Endothelial cell of umbilical vein (primary cell): ENCODE data around the gene TAOK1. TPM values are rescaled to one million over a fixed set of nuclear protein-coding genes. Genes with fewer than 3 reads are reported as not detected.

Experiments
- BruUV-seq: library from RNA; stranded (reverse); fragments of 400-500 nt; replicated peaks from 2 replicates; lab custom pipeline; 2021; lab: Mats Ljungman, UMichigan
- CTCF ChIA-PET: fragments of 300-600, 350-600 bp; sonication (Branson Sonifier 250); formaldehyde crosslinking; loops from one replicate; lab custom pipeline; 2021; ENCODE audit warnings: antibody characterized with exemption, inconsistent platforms; lab: Charles Lee
- POLR2A ChIA-PET: fragments of 300-600, 350-600 bp; sonication (Branson Sonifier 250); formaldehyde crosslinking; loops from one replicate; lab custom pipeline; 2021; ENCODE audit warnings: antibody characterized with exemption, inconsistent platforms; lab: Charles Lee
- DNase-seq: peaks from one replicate; pipeline ENCODE4 v3.0.0-alpha.2; 2011; ENCODE audit warnings: low read depth, low spot score
- FAIRE-seq: peaks from 2 replicates; lab custom pipeline; 2011; peaks lifted over from hg19 to GRCh38; lab: Jason Lieb, UNC
- H2AFZ ChIP-seq: 2 replicates; pipeline ENCODE4 v1.6.0; 2012; ENCODE audit warnings: low read depth, low read length, control low read depth, inconsistent platforms
- H3K27ac ChIP-seq: 2 replicates; pipeline ENCODE4 v1.5.1; 2011; ENCODE audit warnings: low read depth, mild to moderate bottlenecking, control low read depth, low read length, moderate library complexity; ENCODE audit not compliant: insufficient read depth
- H3K27me3 ChIP-seq, 2 experiments: 2 replicates each; pipeline versions ENCODE4 v1.6.0 to v1.6.1; 2011; ENCODE audit warnings: low read length in 2 of 2, mixed read lengths in 1 of 2; ENCODE audit not compliant: control insufficient read depth in 2 of 2, insufficient read depth in 2 of 2
- H3K36me3 ChIP-seq, 2 experiments: 2 replicates in 1 of 2; 3 replicates in 1 of 2; pipeline ENCODE4 v1.5.1; 2011; ENCODE audit warnings: low read length in 2 of 2, mild to moderate bottlenecking in 1 of 2, moderate library complexity in 1 of 2; ENCODE audit not compliant: control insufficient read depth in 2 of 2, insufficient read depth in 2 of 2; ENCODE audit errors: extremely low read depth in 1 of 2
- H3K4me1 ChIP-seq: 3 replicates; pipeline ENCODE4 v1.5.1; 2011; ENCODE audit warnings: mild to moderate bottlenecking, low read length; ENCODE audit not compliant: control insufficient read depth, insufficient read depth; ENCODE audit errors: extremely low read depth
- H3K4me2 ChIP-seq: 2 replicates; pipeline ENCODE4 v1.6.1; 2011; ENCODE audit warnings: low read length, control low read depth, mixed read lengths; ENCODE audit not compliant: insufficient read depth
- H3K4me3 ChIP-seq, 3 experiments: fragments of 200-600 bp in 1 of 3; sonication (generic), shearing (Covaris generic) in 1 of 3; replicated peaks in 1 of 3; 2 replicates each; pipeline ENCODE4 v1.5.1; 2011 to 2016; ENCODE audit warnings: control low read depth in 3 of 3, low read length in 3 of 3, mild to moderate bottlenecking in 2 of 3, inconsistent platforms in 1 of 3, low read depth in 1 of 3, moderate library complexity in 1 of 3; ENCODE audit not compliant: insufficient read depth in 1 of 3
- H3K79me2 ChIP-seq: 2 replicates; pipeline ENCODE4 v1.6.0; 2012; ENCODE audit warnings: low read length, inconsistent platforms; ENCODE audit not compliant: control insufficient read depth, insufficient read depth
- H3K9ac ChIP-seq: replicated peaks from 2 replicates; pipeline ENCODE3; 2011; ENCODE audit warnings: low read length, control low read depth; ENCODE audit not compliant: insufficient read depth; ENCODE audit errors: extremely low read depth
- H3K9me1 ChIP-seq: replicated peaks from 3 replicates; pipeline ENCODE4 v1.6.0; 2011; ENCODE audit warnings: mild to moderate bottlenecking, low read length; ENCODE audit not compliant: control insufficient read depth, insufficient read depth; ENCODE audit errors: extremely low read depth
- H3K9me3 ChIP-seq: replicated peaks from 2 replicates; pipeline ENCODE4 v1.5.1; 2012; ENCODE audit warnings: low read length, inconsistent platforms; ENCODE audit not compliant: control insufficient read depth, insufficient read depth
- H4K20me1 ChIP-seq: replicated peaks from 2 replicates; pipeline ENCODE3; 2011; ENCODE audit warnings: mild to moderate bottlenecking, low read length; ENCODE audit not compliant: control insufficient read depth, insufficient read depth; ENCODE audit errors: extremely low read depth
- CTCF ChIP-seq, 2 donors: IDR thresholded peaks; 1 replicate in 1 of 2; 2 replicates in 1 of 2; pipeline ENCODE4 v1.5.1; 2011; ENCODE audit warnings: low read length in 2 of 2, mild to moderate bottlenecking in 2 of 2, moderate library complexity in 2 of 2, control low read depth in 1 of 2, inconsistent platforms in 1 of 2, low read depth in 1 of 2; ENCODE audit not compliant: insufficient read depth in 1 of 2; ENCODE audit errors: extremely low read depth in 1 of 2
- EZH2 ChIP-seq: IDR thresholded peaks from 2 replicates; pipeline ENCODE4 v1.6.1; 2012; ENCODE audit warnings: borderline replicate concordance, low read depth, mild to moderate bottlenecking, moderate library complexity, low read length, inconsistent platforms; ENCODE audit not compliant: severe bottlenecking
- FOS ChIP-seq: IDR thresholded peaks from 2 replicates; pipeline ENCODE4 v1.6.1; 2011; ENCODE audit warnings: mild to moderate bottlenecking, low read length, moderate library complexity, borderline replicate concordance; ENCODE audit not compliant: insufficient read depth
- GATA2 ChIP-seq: IDR thresholded peaks from 2 replicates; pipeline ENCODE4 v1.7.0; 2011; ENCODE audit warnings: low read depth, mild to moderate bottlenecking, moderate library complexity, mixed read lengths, low read length; ENCODE audit not compliant: insufficient read length, insufficient read depth
- JUN ChIP-seq: IDR thresholded peaks from 2 replicates; pipeline ENCODE4 v1.6.1; 2011; ENCODE audit warnings: borderline replicate concordance, low read depth; ENCODE audit not compliant: insufficient read length, insufficient read depth
- MYC ChIP-seq: IDR thresholded peaks from one replicate; pipeline ENCODE4 v1.6.1; 2011; ENCODE audit warnings: mild to moderate bottlenecking, low read depth, low read length
- POLR2A ChIP-seq: IDR thresholded peaks from 2 replicates; pipeline ENCODE4 v1.6.1; 2012; ENCODE audit warnings: low read depth, mild to moderate bottlenecking, control low read depth, low read length
- POLR2AphosphoS5 ChIP-seq: IDR thresholded peaks from 2 replicates; pipeline ENCODE4 v1.6.1; 2012; ENCODE audit warnings: low read depth, mild to moderate bottlenecking, control low read depth, low read length, moderate library complexity; ENCODE audit not compliant: insufficient read depth
- dilution Hi-C: fragments of 300-500 bp; cut with MboI; formaldehyde crosslinking; loops from one replicate; pipeline ENCODE4 v1.15.0; 2019; ENCODE audit warnings: low sequenced_read_pairs; ENCODE audit not compliant: extremely low pct_ligation_motif_present
- intact Hi-C: fragments of 100-400 bp; cut with micrococcal nuclease; formaldehyde crosslinking; loops from one replicate; pipeline ENCODE4 v1.10.0; 2022
- polyA plus RNA-seq, 4 experiments: library from polyadenylated mRNA; depleted of rRNA in 3 of 4; stranded (reverse) in 3 of 4; unstranded in 1 of 4; fragments of >200 nt; gene quantifications; 2 replicates each; pipeline versions ENCODE4 v1.2.1 to v1.2.3, GENCODE V29; 2011 to 2012; ENCODE audit warnings: missing spikeins in 1 of 4
- total RNA-seq: library from RNA; stranded (reverse); gene quantifications from 2 replicates; pipeline ENCODE4 v1.2.3, GENCODE V29; 2021
- TF ChIP-seq, protein P1 (sequence below): IDR thresholded peaks from 2 replicates; pipeline ENCODE4 v1.6.1; 2011; ENCODE audit not compliant: insufficient read depth, insufficient read length

The TAOK1 gene
- total and polyA plus RNA-seq, 2 donors (not counting 3 experiments of a cell fraction or from before 2014, with no cell fraction given) = 11.0 to 82.2 TPM

GRCh38 chr17:29573871-29574731 is 183.9 kb downstream of the TAOK1 start:
- intact Hi-C loops = loop anchor here (1.0 kb wide), 1 partner anchor 204 kb away; no protein-coding TSS in a partner anchor
- POLR2A ChIA-PET = no interaction called here
- Histone ChIP-seq H3K4me3 (no peak overlapping the region), H3K9me1 (no peaks in the 10 kb centered on the region), H3K9ac (no peak overlapping the region), H2AFZ (no peak overlapping the region), H3K4me1 (peaks cover 9% of the 10 kb centered on the region), H3K36me3 (peaks cover 12 to 51% of the 10 kb centered on the region in 2 experiments), H3K27me3 (no peaks in the 10 kb centered on the region), H3K9me3 (no peaks in the 10 kb centered on the region), H3K79me2 (no peaks in the 10 kb centered on the region), H3K27ac (no peak overlapping the region), H3K4me2 (no peak overlapping the region), H4K20me1 (no peaks in the 10 kb centered on the region)
- TF ChIP-seq, protein P1, sequence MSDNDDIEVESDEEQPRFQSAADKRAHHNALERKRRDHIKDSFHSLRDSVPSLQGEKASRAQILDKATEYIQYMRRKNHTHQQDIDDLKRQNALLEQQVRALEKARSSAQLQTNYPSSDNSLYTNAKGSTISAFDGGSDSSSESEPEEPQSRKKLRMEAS = no peak
- no peak for TF ChIP-seq FOS
- no peak for TF ChIP-seq CTCF (IDR thresholded peaks at IDR 0.05; ENCODE audit: extremely low read depth in 1 of 2, insufficient read depth in 1 of 2, low read depth in 1 of 2, low read length in 2 of 2)
- no peak for TF ChIP-seq GATA2
- no peak for TF ChIP-seq POLR2AphosphoS5
- TF ChIP-seq MYC = no peak
- no peak for TF ChIP-seq EZH2
- TF ChIP-seq JUN = no peak
- TF ChIP-seq POLR2A = no peak
- dilution Hi-C loops = no loop called here
- no TSS peak for BruUV-seq
- CTCF ChIA-PET = interaction anchor here (0.6 to 9.4 kb wide), 9 partner anchors 12 to 234 kb away, joined by 3 to 152 read pairs (median 6); partner anchors contain the start of gene ANKRD13B
- FAIRE-seq (no peak), DNase-seq (no peak)
